HG03280 (cell line): ENCODE results near the gene TYRP1.
"Not testable (repeated sequence)": the region's sequence is repeated elsewhere in the genome, so short reads cannot be mapped to it uniquely, and the experiment has no call there.

ENCODE experiments used
- ATAC-seq: cut with Tn5 transposase; IDR thresholded peaks from one replicate; pipeline ENCODE4 v1.9.1; 2021; ENCODE audit warnings: mild to moderate bottlenecking, moderate library complexity; ENCODE audit not compliant: unreplicated experiment

Gene TYRP1, protein sequence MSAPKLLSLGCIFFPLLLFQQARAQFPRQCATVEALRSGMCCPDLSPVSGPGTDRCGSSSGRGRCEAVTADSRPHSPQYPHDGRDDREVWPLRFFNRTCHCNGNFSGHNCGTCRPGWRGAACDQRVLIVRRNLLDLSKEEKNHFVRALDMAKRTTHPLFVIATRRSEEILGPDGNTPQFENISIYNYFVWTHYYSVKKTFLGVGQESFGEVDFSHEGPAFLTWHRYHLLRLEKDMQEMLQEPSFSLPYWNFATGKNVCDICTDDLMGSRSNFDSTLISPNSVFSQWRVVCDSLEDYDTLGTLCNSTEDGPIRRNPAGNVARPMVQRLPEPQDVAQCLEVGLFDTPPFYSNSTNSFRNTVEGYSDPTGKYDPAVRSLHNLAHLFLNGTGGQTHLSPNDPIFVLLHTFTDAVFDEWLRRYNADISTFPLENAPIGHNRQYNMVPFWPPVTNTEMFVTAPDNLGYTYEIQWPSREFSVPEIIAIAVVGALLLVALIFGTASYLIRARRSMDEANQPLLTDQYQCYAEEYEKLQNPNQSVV

DNA sequence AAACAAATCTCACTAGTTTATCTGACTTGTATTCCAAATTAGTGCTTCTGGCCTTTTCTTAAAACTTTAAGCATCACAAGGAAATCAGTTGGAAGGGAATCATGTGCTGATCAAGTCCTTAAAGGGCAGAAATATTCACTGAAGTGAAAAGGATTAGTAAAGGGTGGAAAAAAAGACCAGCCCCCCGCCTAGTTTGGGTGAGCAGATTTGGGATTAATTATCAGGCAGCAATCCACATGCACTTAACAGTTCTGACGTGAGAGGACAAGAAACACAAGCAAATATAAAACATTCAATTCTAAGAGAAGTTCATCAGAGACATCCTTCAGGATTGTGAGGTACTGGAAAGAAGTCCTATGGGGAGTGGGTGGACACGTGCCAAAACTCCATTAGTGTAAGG, at the start of gene TYRP1:
TSS of gene TYRP1 (plus strand) at position 245 of the 400 bp plus-strand sequence. CDS start 612 bp downstream, outside the sequence.
- no peak for ATAC-seq

DNA sequence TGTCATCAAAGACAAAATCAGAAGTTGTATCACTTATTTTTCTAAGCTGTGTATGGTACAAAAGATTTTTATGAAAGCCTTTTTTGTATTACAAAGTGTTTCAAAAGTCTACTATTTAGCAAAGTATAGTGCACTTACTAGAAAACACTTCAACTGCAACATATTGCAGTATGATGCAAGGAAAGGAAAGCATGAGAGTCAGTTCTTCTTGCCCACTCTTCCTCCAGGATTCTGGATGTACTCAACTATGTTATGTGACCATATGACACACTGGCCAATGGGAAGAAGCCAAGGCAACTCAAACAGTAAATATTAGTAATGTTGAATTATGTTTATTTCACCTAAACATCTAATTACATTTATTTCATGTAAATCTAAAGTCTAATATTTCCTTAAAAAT, 49.5 kb upstream of the TYRP1 start:
- no peak for ATAC-seq

DNA sequence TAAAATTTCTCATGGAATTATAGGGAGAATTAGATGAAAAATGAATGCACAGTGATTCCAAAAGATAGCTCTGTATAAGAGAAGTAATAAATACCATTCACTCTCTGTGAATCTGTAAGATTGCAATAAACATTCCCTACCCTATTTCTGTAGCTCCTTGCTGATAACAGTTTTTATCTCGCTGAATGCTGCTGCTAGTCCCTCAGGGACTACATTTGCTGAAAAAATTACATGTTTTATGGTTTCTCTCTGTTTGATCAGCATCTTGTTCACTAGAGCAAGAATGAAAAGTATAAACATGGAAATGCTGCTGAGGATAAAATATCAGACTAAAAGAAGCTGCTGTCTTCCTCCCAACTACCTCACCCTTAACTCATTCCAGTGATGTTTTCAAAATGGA, 44.3 kb upstream of the TYRP1 start:
- no peak for ATAC-seq

DNA sequence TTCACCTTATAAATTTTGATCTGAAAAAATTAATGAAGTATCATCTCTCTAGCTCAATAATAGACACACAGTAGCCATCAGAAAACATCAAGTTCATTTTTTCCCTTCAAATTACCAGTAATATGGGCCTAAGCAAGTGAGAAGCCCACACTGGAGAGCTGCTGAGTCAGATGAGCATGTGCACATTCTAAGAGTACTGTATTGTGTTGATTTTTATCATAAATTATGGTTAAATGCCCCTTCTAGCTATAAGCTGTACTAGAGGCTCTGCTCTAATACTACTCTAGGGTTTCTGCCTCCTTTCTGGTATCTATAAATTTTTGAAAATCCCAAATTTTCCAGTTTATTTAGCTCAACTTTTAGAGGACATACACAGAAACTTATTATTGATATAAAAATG, 42.1 kb upstream of the TYRP1 start:
- no peak for ATAC-seq

DNA sequence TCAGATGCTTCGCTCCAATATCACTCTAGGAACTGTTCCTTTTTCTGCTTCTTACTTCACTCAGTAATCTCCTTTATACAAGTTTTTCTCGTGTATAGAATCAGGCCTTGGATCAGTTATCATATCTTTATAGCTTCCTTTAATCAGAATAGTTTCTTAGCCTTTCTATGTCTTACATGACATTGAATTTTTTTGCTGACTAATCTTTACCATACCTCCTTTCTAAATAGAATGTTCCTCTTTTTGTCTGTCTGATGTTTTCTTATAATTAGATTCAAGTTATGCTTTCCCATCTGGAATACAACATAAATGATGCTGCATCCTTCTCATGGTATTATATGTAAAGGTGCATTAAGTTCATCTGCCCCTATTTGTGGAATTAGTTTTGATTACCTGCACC, 40.2 kb upstream of the TYRP1 start:
- no peak for ATAC-seq

DNA sequence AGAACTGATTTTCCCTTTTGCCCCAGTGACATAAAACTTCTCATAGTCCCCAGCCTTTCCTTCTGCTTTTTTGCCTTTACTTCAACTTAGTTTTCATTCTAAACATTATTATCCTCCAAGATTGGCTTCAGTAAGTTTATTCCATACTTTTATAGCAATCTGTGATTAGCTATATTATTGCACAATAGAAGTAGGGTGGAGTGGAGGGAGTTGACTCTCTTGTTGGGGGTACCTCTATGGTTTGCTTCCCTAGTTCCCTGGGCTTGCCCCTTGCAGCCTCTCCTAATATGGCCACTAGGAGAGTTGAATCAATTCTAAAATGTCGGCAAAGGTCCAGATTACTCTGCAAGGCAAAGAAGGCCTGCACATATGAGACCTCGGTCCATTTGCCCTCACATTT, 36.4 kb upstream of the TYRP1 start:
- ATAC-seq, result no peak

DNA sequence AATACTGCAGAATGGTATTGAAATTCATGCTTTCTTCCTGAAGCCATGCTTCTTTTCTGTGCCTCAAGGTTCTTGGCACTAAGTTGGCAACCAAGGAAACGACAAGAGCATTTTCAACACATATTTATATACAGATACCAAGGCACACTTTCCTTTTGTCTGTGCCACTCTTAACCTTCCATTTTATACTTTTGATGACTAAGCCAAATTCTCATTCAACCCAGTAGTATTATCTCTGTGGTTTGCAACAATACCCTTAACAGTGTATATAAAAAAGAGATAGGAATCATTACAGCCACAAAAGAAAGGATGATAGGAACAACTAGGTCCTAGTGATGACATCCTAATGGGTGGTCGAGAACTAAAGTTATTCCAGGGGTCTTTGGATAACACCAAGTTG, 36.0 kb upstream of the TYRP1 start:
- ATAC-seq, result no peak

DNA sequence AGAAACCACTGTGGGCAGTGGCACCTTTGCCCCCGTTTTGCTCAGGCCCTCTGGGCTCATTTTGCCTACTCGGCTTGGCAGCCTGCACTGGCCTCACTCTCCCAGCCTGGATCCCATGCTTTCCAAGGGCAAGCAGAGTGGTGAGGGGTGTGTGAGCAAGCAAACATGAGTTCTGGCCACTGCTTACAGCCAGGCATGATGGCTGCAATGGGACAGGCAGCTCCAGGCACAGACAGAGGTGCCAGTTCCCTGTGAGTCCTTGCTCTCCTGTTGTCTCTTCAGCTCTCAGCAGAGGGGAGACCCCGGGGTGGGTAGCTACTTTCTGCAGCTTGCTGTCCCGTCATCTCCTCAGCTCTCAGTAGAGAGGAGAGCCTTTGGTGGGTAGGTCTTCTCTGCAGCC, 35.2 kb upstream of the TYRP1 start:
- ATAC-seq, result no peak

DNA sequence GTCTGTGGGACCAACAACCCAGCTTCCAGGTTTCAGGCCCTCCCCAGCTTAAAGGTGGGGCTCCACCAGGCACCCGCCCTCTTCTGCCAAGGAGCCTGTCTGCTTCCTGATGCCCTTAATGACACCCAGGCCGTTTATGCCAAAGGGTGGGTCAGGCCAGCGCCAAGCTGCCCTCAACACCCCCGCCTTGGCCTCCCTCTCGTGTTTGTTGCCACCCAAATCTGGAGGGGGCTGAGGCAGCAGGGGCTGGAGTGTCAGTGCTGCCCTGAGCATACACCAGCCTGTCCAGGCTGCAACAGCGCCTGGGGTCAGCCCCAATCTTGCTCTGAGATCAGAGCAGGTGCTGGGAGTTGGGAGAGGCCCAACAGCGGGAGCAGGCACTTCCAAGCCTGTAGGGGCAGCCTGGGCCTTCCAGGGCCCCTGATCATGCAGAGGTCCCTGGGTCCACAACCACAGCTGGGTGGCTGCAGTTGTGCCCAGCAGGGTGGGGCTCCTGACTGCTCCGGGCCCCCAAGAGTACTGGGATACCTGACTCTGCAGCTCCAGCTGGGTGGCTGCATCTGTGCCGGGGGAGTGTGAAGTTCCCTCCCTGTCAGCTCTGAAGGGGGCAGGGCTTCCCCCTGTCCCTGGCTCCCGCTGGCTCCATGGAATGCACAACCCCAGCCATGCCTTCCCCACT, 34.5 kb upstream of the TYRP1 start:
- no peak for ATAC-seq

DNA sequence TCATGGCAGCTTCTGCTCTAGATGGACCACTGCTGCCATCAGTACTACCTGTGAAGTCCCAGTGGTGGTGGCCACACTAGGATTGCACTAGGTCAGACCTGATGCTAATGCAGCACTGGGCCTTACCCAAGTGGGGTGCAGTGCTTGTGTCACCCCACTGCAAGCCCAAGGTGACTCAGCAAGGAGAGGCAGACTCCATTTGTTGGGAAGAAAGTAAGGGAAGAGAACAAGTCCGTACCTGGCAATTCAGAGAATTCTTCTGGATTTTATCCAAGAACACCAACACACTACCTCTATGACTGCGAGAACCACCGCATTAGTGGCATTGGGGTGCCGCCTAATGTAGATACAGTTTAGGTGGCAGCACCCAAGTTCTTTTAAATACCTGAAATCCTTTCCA, 34.0 kb upstream of the TYRP1 start:
- ATAC-seq, result no peak

DNA sequence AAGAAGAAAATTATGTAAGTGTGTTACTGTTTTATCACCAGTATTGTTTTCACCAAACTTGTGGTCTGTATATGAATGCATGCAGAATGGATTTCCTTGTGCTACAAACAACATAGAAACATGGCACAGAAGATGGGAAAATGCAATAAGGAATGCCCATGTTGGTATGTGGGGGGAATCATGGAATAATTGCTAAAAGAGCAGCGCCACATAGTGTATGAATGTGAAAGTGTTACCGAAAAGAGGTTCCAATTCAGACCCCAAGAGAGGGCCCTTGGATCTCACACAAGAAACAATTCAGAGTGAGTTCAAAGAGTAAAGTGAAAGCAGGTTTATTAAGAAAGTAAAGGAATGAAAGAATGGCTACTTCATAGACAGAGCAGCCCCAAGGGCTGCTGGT, 26.4 kb upstream of the TYRP1 start:
- no peak for ATAC-seq

DNA sequence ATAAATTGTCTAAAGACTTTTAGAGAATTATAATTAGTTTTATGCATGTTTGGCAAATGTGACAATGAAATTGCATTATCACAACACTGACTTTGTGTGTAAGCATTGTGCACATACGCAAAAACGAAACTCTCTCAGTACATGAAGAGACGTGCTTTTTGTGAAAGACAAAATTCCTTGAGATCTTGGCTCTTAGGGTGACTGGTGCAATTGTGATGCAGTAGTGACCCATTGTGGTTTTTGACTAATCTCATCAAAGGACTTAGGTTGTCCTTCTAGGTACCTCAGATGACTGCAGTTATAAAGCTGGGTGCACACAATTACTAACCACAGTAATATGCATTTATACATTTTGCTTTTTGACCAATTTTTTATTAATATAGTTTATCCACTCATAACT, 25.3 kb upstream of the TYRP1 start:
- no peak for ATAC-seq

DNA sequence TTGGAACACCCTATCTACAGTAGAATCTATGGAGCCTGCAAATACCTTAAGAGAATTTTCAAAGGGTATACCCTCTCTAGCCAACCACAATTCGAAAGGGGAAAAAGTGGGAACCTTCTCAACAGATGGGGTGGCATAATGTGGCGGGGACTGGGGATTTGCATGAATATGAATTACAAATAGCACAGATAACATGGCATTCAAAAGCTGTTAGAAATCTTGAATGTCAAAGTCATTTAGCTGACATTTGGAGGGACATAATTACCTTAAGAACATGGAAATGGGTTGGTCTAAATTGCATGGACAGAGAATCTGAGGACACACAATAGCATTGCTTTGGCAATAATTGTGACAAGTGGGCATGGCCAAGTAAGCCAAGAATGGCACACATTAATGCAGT, 23.2 kb upstream of the TYRP1 start:
- ATAC-seq, result no peak

DNA sequence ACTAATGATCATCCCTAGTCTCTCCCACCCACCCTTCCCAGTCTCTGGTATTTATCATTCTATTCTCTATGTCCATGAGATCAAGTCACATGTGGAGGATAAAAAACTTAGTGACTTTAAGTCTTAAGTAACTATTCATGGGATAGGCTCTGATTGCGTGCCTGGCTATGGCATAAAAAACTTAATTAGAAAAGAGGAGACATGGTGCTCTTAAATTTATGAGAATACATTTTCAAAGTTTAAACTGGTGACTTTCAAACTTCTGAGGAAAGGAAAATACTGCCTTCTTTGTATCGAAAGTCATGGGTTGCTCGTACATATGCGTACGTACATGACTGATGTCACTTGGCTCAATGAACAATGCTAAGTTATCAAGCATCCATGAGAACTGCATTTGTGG, 18.2 kb upstream of the TYRP1 start:
- no peak for ATAC-seq

DNA sequence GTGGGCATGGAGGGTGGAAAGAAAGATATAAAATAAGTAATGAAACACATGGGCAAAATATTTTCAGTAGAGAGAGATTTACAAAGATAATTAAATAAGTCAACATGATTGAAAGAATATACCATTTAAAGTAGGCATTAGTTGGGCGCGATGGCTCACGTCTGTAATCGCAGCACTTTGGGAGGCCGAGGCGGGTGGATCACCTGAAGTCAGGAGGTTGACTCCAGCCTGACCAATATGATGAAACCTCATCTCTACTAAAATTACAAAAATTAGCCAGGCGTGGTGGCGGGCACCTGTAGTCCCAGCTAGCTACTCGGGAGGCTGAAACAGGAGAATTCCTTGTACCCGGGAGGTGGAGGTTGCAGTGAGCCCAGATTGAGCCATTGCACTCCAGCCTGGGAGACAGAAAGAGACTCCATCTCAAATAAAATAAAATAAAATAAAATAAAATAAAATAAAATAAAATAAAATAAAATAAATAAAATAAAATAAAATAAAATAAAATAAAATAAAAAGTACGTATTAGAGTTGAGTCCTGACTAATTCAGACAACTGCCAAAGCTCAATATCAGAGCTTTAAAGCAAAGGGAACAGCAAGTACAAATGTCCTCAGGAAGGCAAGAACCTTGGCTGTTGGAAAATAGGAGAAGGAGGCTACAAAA, 15.6 kb upstream of the TYRP1 start:
- ATAC-seq, result not testable (repeated sequence)

DNA sequence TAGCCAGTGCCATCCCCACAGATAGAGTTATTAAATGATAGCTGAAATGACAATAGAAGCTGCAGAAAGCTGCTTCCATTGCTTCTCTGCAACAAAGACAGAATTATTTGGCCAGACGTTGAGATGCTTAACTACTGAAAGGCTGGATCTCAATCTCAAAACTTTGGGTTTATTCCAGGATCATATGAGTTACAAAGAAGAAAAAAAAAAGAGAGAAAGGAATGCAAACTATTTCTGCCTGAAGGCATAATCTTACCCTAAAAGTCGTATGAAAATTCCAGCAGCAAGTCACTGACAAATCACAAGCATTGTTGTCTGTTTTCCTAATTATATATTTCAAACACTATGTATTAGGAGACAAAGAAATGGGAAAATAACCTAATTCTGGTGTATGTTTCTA, 12.8 kb upstream of the TYRP1 start:
- no peak for ATAC-seq

DNA sequence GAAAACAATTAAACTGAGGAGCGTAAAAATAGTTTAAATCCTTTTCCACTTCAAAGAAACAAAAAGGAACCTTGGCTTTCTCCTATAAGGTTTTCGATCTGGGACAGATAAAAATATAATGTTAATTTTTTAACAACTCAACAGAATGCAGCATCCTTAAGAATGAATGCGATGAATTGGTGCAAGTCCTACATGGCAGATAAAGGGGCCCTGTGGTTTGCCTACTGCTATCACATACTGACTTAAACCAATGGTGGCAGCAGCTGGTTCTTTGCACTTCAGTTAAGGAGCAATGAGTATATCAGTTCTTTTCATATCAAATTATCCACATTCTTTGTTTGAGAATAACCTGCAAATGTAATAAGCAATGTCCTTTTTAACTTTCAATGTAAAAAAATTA, 12.4 kb upstream of the TYRP1 start:
- no peak for ATAC-seq

DNA sequence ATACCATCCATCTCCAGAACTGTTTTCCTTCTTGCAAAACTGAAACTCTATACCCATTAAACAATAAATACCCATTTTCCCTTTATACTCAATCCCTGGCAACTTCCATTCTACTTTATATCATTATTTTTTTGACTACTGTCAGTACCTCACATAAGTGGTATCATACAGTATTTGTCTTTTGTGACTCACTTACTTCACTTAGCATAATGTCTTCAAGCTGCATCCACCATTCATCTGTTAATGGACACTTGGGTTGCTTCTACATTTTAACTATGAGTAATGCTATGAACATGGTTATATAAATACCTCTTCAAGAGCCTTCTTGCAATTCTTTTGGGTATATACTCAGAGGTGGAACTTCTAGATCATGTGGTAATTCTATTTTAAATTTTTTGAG, 11.6 kb upstream of the TYRP1 start:
- no peak for ATAC-seq

DNA sequence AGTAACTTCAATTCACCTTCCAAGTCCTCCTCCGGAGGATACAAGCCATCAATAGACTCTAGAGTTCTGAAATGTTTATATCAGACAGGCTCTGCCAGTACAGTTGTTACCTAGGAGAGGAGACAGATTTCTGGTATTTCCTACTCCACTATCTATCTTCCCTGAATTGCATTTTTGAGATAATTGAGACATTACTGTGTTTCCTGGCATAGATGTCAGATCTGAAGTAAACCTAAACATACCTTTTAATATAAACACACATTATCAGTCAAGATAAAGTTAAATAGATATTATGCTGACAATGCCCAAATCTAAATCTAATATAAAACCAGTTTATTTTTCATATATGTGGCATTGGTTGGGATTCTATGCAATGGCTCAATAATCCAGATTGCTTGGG, 8.2 kb upstream of the TYRP1 start:
- ATAC-seq, result no peak

DNA sequence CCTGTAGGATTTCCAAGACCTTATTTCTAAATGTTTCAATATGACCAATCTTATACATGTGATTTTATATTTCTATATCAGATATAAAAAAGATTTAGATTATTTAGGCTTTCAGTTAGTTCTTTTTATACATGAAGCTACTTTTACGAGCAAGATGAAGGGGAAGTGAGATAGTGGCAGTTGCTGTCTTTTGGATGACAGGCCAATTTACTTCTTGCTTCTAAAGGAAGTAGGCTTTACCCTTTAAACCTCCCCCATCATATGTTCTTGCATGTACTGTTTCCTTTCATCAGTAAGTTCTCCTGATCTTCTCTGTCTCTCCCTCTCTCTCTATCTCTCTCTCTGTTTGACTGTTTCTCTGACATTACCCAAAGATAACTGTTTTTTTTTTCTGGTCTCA, 4.0 kb upstream of the TYRP1 start:
- no peak for ATAC-seq

DNA sequence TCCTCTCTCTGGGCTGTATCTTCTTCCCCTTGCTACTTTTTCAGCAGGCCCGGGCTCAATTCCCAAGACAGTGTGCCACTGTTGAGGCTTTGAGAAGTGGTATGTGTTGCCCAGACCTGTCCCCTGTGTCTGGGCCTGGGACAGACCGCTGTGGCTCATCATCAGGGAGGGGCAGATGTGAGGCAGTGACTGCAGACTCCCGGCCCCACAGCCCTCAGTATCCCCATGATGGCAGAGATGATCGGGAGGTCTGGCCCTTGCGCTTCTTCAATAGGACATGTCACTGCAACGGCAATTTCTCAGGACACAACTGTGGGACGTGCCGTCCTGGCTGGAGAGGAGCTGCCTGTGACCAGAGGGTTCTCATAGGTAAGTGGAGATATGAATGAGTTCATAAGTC, 828 bp downstream of the TYRP1 start:
- ATAC-seq, result no peak

DNA sequence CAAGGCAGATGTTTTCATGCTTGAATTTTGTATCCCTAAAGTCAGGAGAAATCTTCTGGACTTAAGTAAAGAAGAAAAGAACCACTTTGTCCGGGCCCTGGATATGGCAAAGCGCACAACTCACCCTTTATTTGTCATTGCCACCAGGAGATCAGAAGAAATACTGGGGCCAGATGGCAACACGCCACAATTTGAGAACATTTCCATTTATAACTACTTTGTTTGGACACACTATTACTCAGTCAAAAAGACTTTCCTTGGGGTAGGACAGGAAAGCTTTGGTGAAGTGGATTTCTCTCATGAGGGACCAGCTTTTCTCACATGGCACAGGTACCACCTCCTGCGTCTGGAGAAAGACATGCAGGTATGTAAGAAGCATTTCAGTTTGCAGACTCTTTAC, 2.3 kb downstream of the TYRP1 start:
- ATAC-seq, result no peak
